HepG2 (cell line): ENCODE measurements around the gene COL5A1.

Source experiments
- ZNF138 ChIP-seq: sonication (generic); formaldehyde crosslinking; IDR thresholded peaks from 2 replicates; pipeline ENCODE4 v1.5.0; 2020; ENCODE audit warnings: mild to moderate bottlenecking, low read depth, missing genetic modification reagents
- TF ChIP-seq, protein P1 (sequence below): sonication (generic); formaldehyde crosslinking; IDR thresholded peaks from 2 replicates; pipeline ENCODE4 v1.4.0; 2020; ENCODE audit warnings: missing genetic modification reagents

GRCh38 chr9:134618833-134619447 lies 22.7 kb upstream of the COL5A1 start:
- no peak for TF ChIP-seq ZNF138 (CRISPR knock-in tag)
- TF ChIP-seq, protein P1, sequence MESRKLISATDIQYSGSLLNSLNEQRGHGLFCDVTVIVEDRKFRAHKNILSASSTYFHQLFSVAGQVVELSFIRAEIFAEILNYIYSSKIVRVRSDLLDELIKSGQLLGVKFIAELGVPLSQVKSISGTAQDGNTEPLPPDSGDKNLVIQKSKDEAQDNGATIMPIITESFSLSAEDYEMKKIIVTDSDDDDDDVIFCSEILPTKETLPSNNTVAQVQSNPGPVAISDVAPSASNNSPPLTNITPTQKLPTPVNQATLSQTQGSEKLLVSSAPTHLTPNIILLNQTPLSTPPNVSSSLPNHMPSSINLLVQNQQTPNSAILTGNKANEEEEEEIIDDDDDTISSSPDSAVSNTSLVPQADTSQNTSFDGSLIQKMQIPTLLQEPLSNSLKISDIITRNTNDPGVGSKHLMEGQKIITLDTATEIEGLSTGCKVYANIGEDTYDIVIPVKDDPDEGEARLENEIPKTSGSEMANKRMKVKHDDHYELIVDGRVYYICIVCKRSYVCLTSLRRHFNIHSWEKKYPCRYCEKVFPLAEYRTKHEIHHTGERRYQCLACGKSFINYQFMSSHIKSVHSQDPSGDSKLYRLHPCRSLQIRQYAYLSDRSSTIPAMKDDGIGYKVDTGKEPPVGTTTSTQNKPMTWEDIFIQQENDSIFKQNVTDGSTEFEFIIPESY (CRISPR knock-in tag): no peak
